ENCODE data around the gene HBS1L. TPM values are rescaled to one million over a fixed set of nuclear protein-coding genes. Genes with fewer than 3 reads are reported as not detected.

HBS1L gene
- total RNA-seq, 1 donor from 2014 or later: 87.1 TPM

DNA sequence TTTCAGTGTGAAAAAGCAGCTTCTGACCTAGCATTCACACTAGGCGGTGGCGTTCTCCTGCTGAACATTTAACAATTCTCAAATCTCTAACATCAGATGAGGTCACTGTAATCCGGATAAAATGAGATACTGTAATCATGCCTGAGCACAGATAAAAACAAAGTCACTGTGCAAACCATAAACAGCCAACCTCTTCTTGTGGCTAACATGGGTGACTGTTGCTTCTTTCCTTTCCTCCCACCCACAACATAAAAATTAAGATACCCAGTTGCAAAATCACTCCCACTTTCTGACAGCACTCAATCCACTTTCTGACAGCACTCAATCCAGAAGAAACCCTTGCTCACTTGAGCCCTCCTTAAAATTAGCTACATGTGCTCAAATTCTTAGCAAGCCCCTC is 93.3 kb downstream of the HBS1L start:
- Histone ChIP-seq H3K9me3 (replicated peaks) (peaks cover 19% of the 10 kb centered on the region), H3K4me1 (no peaks in the 10 kb centered on the region), H3K27ac (replicated peaks) (no peak overlapping the region), H3K4me3 (no peak overlapping the region), H3K27me3 (ENCODE audit: low read depth) (no peaks in the 10 kb centered on the region), H3K36me3 (peaks cover 74% of the 10 kb centered on the region)
- TF ChIP-seq, protein P1, sequence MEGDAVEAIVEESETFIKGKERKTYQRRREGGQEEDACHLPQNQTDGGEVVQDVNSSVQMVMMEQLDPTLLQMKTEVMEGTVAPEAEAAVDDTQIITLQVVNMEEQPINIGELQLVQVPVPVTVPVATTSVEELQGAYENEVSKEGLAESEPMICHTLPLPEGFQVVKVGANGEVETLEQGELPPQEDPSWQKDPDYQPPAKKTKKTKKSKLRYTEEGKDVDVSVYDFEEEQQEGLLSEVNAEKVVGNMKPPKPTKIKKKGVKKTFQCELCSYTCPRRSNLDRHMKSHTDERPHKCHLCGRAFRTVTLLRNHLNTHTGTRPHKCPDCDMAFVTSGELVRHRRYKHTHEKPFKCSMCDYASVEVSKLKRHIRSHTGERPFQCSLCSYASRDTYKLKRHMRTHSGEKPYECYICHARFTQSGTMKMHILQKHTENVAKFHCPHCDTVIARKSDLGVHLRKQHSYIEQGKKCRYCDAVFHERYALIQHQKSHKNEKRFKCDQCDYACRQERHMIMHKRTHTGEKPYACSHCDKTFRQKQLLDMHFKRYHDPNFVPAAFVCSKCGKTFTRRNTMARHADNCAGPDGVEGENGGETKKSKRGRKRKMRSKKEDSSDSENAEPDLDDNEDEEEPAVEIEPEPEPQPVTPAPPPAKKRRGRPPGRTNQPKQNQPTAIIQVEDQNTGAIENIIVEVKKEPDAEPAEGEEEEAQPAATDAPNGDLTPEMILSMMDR (IDR thresholded peaks at IDR 0.05; ENCODE audit: borderline replicate concordance): no peak
- DNase-seq: no peak
- intact Hi-C loops (cut with micrococcal nuclease): no loop called here

- intact Hi-C loops (cut with micrococcal nuclease): no loop called here
- TF ChIP-seq, protein P1 (IDR thresholded peaks at IDR 0.05; ENCODE audit: borderline replicate concordance): no peak
- Histone ChIP-seq H3K27ac (replicated peaks) (no peak overlapping the region), H3K36me3 (peaks cover 56% of the 10 kb centered on the region), H3K4me1 (no peaks in the 10 kb centered on the region), H3K27me3 (ENCODE audit: low read depth) (no peaks in the 10 kb centered on the region), H3K4me3 (no peak overlapping the region), H3K9me3 (replicated peaks) (peaks cover 19% of the 10 kb centered on the region)
- no peak for DNase-seq
These were observed 95.0 kb downstream of the HBS1L start for GRCh38 chr6:134959603-134960002.

GRCh38 chr6:134956676-134957075 is 97.9 kb downstream of the HBS1L start:
- peaks cover 30% of the 10 kb centered on the region for H3K36me3 ChIP-seq
- H3K4me3 ChIP-seq: no peak overlapping the region
- H3K27ac ChIP-seq (replicated peaks): no peak overlapping the region
- H3K9me3 ChIP-seq (replicated peaks): peaks cover 19% of the 10 kb centered on the region
- TF ChIP-seq, protein P1 (IDR thresholded peaks at IDR 0.05; ENCODE audit: borderline replicate concordance): no peak
- no peak for DNase-seq
- H3K27me3 ChIP-seq (ENCODE audit: low read depth): no peaks in the 10 kb centered on the region
- intact Hi-C loops (cut with micrococcal nuclease): no loop called here
- H3K4me1 ChIP-seq: no peaks in the 10 kb centered on the region

DNA sequence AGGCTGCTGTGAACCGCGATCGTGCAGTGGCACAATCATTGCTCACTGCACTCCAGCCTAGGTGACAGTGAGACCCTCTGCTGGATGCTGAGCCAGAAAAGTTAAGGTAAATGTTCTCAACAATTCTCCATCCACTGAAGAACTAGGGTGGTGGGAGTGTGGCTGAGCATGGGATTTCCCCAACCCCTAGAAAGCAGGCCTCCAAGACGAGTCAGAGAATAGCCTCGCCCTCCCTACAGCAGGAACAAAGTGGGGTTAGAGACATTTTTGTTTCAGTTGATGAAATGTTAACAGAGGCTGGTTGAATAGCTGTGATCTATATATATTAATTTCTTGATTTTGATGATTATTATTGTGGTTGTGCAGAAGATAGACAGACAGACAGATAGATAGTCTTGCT is 98.6 kb downstream of the HBS1L start:
- Histone ChIP-seq H3K4me1 (no peaks in the 10 kb centered on the region), H3K27me3 (ENCODE audit: low read depth) (no peaks in the 10 kb centered on the region), H3K4me3 (no peak overlapping the region), H3K27ac (replicated peaks) (no peak overlapping the region), H3K36me3 (peaks cover 24% of the 10 kb centered on the region), H3K9me3 (replicated peaks) (peaks cover 19% of the 10 kb centered on the region)
- intact Hi-C loops (cut with micrococcal nuclease): no loop called here
- TF ChIP-seq, protein P1 (IDR thresholded peaks at IDR 0.05; ENCODE audit: borderline replicate concordance): no peak
- no peak for DNase-seq

- Histone ChIP-seq H3K4me3 (no peak overlapping the region), H3K4me1 (no peaks in the 10 kb centered on the region), H3K36me3 (peaks cover 10% of the 10 kb centered on the region), H3K9me3 (replicated peaks) (peaks cover 6% of the 10 kb centered on the region), H3K27me3 (ENCODE audit: low read depth) (no peaks in the 10 kb centered on the region), H3K27ac (replicated peaks) (no peak overlapping the region)
- TF ChIP-seq, protein P1 (IDR thresholded peaks at IDR 0.05; ENCODE audit: borderline replicate concordance): no peak
- intact Hi-C loops (cut with micrococcal nuclease): no loop called here
- DNase-seq: no peak
These were observed 100.2 kb downstream of the HBS1L start for GRCh38 chr6:134954272-134955000.

Measured in left ventricle myocardium inferior (tissue), 1 donor.